ENCODE results near the gene NTF3. TPM values are rescaled to one million over a fixed set of nuclear protein-coding genes. Genes with fewer than 3 reads are reported as not detected.

NTF3 gene
- total and polyA plus RNA-seq, 2 of the 8 experiments (the other 6 are each of a cell fraction or from before 2014, with no cell fraction given): 1.4 to 2.3 TPM

- peaks cover 7 to 16% (median 14%) of the 10 kb centered on the region in 4 experiments for H3K27me3 ChIP-seq (replicated peaks in 1 of 4; ENCODE audit: control insufficient read depth in 3 of 4, extremely low read depth in 1 of 4, insufficient read depth in 3 of 4, low read length in 3 of 4)
- H2BK20ac ChIP-seq (ENCODE audit: low read length): no peak overlapping the region
- H2AFZ ChIP-seq (ENCODE audit: low read length): no peak overlapping the region
- no peak overlapping the region for H4K5ac ChIP-seq (ENCODE audit: insufficient read length, low read depth, low read length)
- no peak overlapping the region for H2BK5ac ChIP-seq (ENCODE audit: low read depth, low read length)
- H3K9ac ChIP-seq (replicated peaks in 1 of 4; ENCODE audit: extremely low read depth in 1 of 4, low read depth in 3 of 4, low read length in 3 of 4): no peak overlapping the region
- no peak overlapping the region for H3K18ac ChIP-seq (ENCODE audit: extremely low read depth, low read length)
- no peaks in the 10 kb centered on the region for H3K79me2 ChIP-seq (ENCODE audit: control insufficient read depth in 1 of 2, insufficient read depth in 2 of 2, low read length in 2 of 2)
- H2BK15ac ChIP-seq (ENCODE audit: low read length): no peak overlapping the region
- no peak for TF ChIP-seq GTF2F1 (IDR thresholded peaks at IDR 0.05; ENCODE audit: borderline replicate concordance, low read depth, low read length)
- TF ChIP-seq JUN (IDR thresholded peaks at IDR 0.05; ENCODE audit: low read depth, low read length): no peak
- ChIA-PET POLR2A (ENCODE audit: partially characterized antibody) (interaction anchor here (1.0 kb wide), 1 partner anchor 19 kb away, joined by 3 read pairs; no protein-coding TSS in a partner anchor), CTCF (ENCODE audit: partially characterized antibody) (interaction anchor here (0.8 to 8.4 kb wide), 6 partner anchors 9 to 269 kb away, joined by 4 to 108 read pairs (median 8); partner anchors contain the start of gene NTF3)
- no peaks in the 10 kb centered on the region; a peak in 1 of 4 replicates for H3K9me3 ChIP-seq (ENCODE audit: insufficient read depth in 2 of 2, low read depth in 1 of 2, low read length in 1 of 2)
- H3K36me3 ChIP-seq (ENCODE audit: control insufficient read depth in 2 of 4, insufficient read depth in 4 of 4, low read length in 3 of 4): no peaks in the 10 kb centered on the region
- H2BK12ac ChIP-seq (ENCODE audit: low read depth, low read length): no peak overlapping the region
- H3K4me1 ChIP-seq (replicated peaks in 1 of 4; ENCODE audit: control insufficient read depth in 3 of 4, insufficient read depth in 4 of 4, low read length in 3 of 4): peaks cover 2 to 8% (median 3%) of the 10 kb centered on the region in 4 experiments; a peak in 4 of 7 replicates
- H3K4me2 ChIP-seq (ENCODE audit: insufficient read depth in 1 of 2, low read depth in 2 of 2, low read length in 2 of 2): no peak overlapping the region
- H4K20me1 ChIP-seq (replicated peaks in 1 of 2; ENCODE audit: control insufficient read depth in 1 of 2, insufficient read depth in 2 of 2, low read length in 2 of 2): peaks cover 2 to 3% of the 10 kb centered on the region in 2 experiments
- H4K91ac ChIP-seq (replicated peaks; ENCODE audit: insufficient read length, low read length): no peak overlapping the region
- DNase-seq (ENCODE audit: low read depth in 1 of 2, low spot score in 2 of 2): no peak
- H3K23me2 ChIP-seq (ENCODE audit: low read depth, low read length): 0 out of 2 replicates have a peak, but pooled peaks cover 2% of the 10 kb centered on the region
- FAIRE-seq: no peak
- H2BK120ac ChIP-seq (replicated peaks; ENCODE audit: low read depth, low read length): no peak overlapping the region
- no peak overlapping the region for H3K23ac ChIP-seq (ENCODE audit: insufficient read length)
- H2AK5ac ChIP-seq (ENCODE audit: low read depth, low read length): no peak overlapping the region
- H3K14ac ChIP-seq (ENCODE audit: insufficient read length): no peak overlapping the region
- H4K8ac ChIP-seq (ENCODE audit: extremely low read depth, insufficient read depth, low read length): no peak overlapping the region
- H3K27ac ChIP-seq (ENCODE audit: low read depth, low read length): no peak overlapping the region
- no peak overlapping the region for H3K4me3 ChIP-seq (ENCODE audit: extremely low read depth in 1 of 4, insufficient read depth in 2 of 4, low read depth in 3 of 4, low read length in 4 of 4)
- H3K4ac ChIP-seq (replicated peaks; ENCODE audit: insufficient read length, low read depth, low read length): no peak overlapping the region
- no peak overlapping the region for H3K56ac ChIP-seq (replicated peaks; ENCODE audit: insufficient read length, low read depth, low read length)
- no peaks in the 10 kb centered on the region for H3K79me1 ChIP-seq (ENCODE audit: low read depth, low read length)
Observed at GRCh38 chr12:5439788-5440300, 7.9 kb downstream of the NTF3 start.
